Muscle of leg (tissue), 11 donors: ENCODE measurements around the gene ANKRD39. TPM values are rescaled to one million over a fixed set of nuclear protein-coding genes. Genes with fewer than 3 reads are reported as not detected.
A peak's percentile ranks its signal among the peaks of the same experiment; 100 is the strongest.
"Not testable (repeated sequence)": the region's sequence is repeated elsewhere in the genome, so short reads cannot be mapped to it uniquely, and the experiment has no call there.

Source experiments
- DNase-seq: peaks from one replicate; pipeline ENCODE4 v3.0.0; 2013
- H3K27ac ChIP-seq: one replicate; pipeline ENCODE4 v1.5.1; 2013; ENCODE audit warnings: mild to moderate bottlenecking, low read length, control low read depth
- H3K27me3 ChIP-seq: one replicate; pipeline ENCODE4 v1.6.1; 2013; ENCODE audit warnings: low read length; ENCODE audit not compliant: control insufficient read depth, insufficient read depth
- H3K36me3 ChIP-seq: one replicate; pipeline ENCODE4 v1.6.1; 2013; ENCODE audit warnings: low read length; ENCODE audit not compliant: control insufficient read depth, insufficient read depth
- H3K4me1 ChIP-seq: one replicate; pipeline ENCODE4 v1.6.1; 2013; ENCODE audit warnings: low read length; ENCODE audit not compliant: control insufficient read depth, insufficient read depth
- H3K4me3 ChIP-seq: one replicate; pipeline ENCODE4 v1.5.1; 2013; ENCODE audit warnings: low read length, control low read depth
- H3K9me3 ChIP-seq: replicated peaks from 2 replicates; pipeline ENCODE4 v1.6.1; 2013; ENCODE audit warnings: low read depth, low read length; ENCODE audit not compliant: control insufficient read depth
- WGBS: methylation state at CpG from one replicate; pipeline ENCODE4 v1.1.5; 2013; ENCODE audit warnings: missing lambda C conversion rate; ENCODE audit not compliant: insufficient coverage; 5-methylcytosine and 5-hydroxymethylcytosine counted together
- polyA plus RNA-seq, 8 donors: library from polyadenylated mRNA; unstranded; fragments of 120-200 nt; gene quantifications; one replicate each; pipeline versions ENCODE4 v1.2.1 to v1.2.3, GENCODE V29; 2013; ENCODE audit warnings: inconsistent platforms in 1 of 8, low replicate concordance in 1 of 8; ENCODE audit not compliant: insufficient read length in 8 of 8, insufficient read depth in 1 of 8
- total RNA-seq: library from RNA; stranded (reverse); fragments of 120-200 nt; gene quantifications from one replicate; pipeline ENCODE4 v1.2.4, GENCODE V29; 2013

ANKRD39 gene
- total and polyA plus RNA-seq, 9 donors = 5.9 to 7.7 (median 7.0) TPM

DNA sequence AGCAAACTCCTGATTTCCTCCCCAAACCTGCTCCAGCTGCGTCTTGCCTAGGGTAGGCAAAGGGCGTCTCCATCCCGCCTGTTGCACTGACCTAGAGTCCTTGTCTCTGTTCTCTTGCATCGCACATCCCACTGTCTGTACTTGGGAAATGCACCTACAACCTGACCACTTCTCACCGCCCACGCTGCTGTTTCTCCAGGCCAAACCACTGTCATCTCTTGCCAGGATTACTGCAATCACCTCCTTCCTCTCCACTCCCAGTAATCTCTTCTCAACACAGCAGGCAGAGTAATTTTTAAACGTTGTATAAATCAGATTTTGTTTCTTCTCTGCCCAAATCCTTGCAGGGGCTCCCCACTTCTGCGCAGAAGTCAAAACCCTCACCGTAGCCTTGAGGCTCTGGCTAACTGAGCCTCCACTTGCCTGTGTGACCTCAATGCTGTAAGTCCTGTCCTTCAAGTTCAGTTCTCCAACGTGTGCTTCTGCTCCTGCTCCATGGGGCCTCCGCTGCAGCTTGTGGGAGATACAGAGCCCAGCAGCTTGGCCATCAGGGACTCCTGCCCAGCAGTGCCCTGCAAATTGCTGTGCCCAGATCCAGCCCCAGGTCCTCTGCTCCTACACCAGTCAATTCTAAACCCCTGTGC lies 39.8 kb upstream of the ANKRD39 start:
- Histone ChIP-seq H3K4me3 (no peak overlapping the region), H3K27ac (no peak overlapping the region), H3K36me3 (no peaks in the 10 kb centered on the region), H3K9me3 (no peaks in the 10 kb centered on the region), H3K4me1 (peaks cover 58% of the 10 kb centered on the region), H3K27me3 (peaks cover 4% of the 10 kb centered on the region)
- DNase-seq = no peak
- 43% methylated on average over 11 of the region's 11 CpGs for WGBS

DNA sequence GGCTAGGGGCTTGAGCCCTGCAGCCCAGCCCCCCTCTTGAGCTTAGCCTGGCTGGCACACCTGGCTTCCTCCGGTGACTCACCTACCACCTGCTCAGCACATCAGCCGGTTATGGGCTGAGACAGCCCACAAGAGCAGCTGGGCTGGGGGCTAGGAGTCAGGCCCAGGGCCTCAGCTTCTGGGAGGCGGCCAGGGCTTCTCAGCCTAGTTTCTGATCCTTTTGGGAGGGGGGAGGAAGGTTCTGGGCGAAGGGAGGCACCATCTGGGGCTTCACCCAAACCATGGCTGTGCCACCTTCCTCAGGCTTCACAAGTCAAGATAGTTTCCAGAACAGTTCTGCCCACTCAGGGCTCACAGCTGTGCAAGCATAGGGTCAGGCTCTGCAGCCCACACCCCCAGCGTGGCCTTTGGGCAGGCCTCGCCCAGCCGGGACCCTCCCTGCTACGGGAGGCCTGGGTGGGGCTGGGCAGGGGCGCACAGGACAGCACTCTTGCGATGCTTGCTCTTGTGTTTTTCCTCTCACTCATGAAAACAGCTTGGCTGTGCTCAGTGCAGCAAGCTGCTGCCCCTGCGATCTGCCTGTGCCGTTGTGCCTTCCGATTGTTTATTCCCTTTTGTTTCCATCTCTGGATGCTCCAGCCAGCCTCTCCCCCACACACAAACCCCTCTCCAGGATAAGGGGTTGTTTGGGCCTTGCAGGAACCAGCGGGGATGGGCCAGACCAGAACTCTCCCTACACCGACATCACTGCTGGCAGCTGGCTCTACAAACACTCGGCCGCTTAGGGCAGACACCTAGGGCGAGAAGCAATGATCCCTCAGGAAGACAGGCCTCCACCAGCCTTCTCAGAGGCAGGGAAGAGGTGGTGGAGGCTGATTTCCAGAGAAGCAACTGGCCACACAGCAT lies 38.2 kb upstream of the ANKRD39 start:
- Histone ChIP-seq H3K27ac (peak overlapping the region; percentile 15), H3K36me3 (no peaks in the 10 kb centered on the region), H3K9me3 (no peaks in the 10 kb centered on the region), H3K4me1 (peaks cover 74% of the 10 kb centered on the region), H3K27me3 (peaks cover 4% of the 10 kb centered on the region), H3K4me3 (no peak overlapping the region)
- DNase-seq = no peak
- 50% methylated on average over 12 of the region's 18 CpGs for WGBS

- Histone ChIP-seq H3K9me3 (no peaks in the 10 kb centered on the region), H3K4me1 (peaks cover 80% of the 10 kb centered on the region), H3K4me3 (no peak overlapping the region), H3K36me3 (no peaks in the 10 kb centered on the region), H3K27me3 (peaks cover 4% of the 10 kb centered on the region), H3K27ac (peak overlapping the region; percentile 15)
- WGBS = 71% methylated on average over 9 of the region's 10 CpGs
- DNase-seq = no peak
These were observed 37.4 kb upstream of the ANKRD39 start for GRCh38 chr2:96895032-96895745.

DNA sequence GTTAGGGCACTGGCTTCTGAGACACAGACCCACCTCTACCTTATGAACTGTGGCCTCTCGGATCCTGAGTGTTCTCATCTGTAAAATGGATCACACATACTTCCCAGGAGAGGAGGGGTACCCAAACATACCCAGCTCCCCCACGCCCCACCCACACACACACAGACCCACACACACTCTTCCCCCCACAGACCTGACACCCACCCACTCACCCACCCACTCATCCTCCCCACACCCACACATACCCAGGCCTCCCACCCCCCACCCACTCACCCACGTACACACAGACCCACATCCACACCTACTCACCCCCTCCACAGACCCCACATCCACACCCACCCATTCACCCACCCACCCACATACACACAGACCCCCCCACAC lies 36.3 kb upstream of the ANKRD39 start:
- Histone ChIP-seq H3K27ac (no peak overlapping the region), H3K9me3 (no peaks in the 10 kb centered on the region), H3K36me3 (no peaks in the 10 kb centered on the region), H3K4me1 (peaks cover 73% of the 10 kb centered on the region), H3K4me3 (no peak overlapping the region), H3K27me3 (peaks cover 4% of the 10 kb centered on the region)
- WGBS = 75% methylated on average over 1 of the region's 3 CpGs
- DNase-seq = no peak

DNA sequence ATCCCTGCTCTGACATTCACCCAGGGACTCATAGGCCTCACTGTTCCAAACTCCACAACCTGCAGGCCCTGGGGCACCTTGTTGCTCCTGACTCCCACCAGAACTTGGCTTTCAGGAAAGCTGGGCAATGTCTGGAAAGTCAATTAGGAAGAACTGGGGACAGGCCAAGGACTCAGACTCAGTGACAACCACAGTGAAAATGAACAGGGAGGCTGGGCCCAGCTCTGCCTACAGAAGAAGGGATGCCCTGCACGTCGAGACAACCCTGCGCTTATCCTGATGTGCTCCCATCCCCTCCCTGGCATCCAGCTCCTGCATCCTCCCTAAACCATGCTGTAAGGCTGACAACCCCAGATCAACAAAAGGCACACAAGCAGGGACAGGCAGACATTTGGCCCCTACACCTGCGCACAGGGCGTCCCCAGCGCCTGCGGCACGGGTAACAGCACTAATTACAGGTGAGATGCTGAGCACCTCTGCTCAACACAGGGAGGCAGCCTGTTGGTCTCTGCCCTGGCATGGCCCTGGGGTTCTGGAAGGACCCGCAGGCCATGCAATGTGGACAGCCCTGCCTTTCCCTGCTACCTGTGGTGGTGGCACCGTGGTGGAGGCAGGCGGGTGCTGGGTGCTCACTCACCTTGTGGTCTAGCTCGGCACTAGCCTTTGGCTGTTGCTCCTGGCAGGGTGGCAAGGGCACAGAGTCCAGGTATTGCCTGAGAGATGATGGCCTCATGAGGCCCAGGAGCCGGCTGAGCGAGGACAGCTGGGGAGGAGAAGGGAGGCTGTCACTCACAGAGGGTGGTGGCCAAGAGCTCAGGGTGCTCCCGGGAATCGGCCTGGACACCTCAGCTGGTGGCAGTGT lies 35.7 kb upstream of the ANKRD39 start:
- H3K27me3 ChIP-seq = peaks cover 4% of the 10 kb centered on the region
- peaks cover 74% of the 10 kb centered on the region for H3K4me1 ChIP-seq
- DNase-seq = no peak
- H3K9me3 ChIP-seq = no peaks in the 10 kb centered on the region
- 90% methylated on average over 14 of the region's 16 CpGs for WGBS
- H3K36me3 ChIP-seq = no peaks in the 10 kb centered on the region
- H3K27ac ChIP-seq = no peak overlapping the region
- no peak overlapping the region for H3K4me3 ChIP-seq

DNA sequence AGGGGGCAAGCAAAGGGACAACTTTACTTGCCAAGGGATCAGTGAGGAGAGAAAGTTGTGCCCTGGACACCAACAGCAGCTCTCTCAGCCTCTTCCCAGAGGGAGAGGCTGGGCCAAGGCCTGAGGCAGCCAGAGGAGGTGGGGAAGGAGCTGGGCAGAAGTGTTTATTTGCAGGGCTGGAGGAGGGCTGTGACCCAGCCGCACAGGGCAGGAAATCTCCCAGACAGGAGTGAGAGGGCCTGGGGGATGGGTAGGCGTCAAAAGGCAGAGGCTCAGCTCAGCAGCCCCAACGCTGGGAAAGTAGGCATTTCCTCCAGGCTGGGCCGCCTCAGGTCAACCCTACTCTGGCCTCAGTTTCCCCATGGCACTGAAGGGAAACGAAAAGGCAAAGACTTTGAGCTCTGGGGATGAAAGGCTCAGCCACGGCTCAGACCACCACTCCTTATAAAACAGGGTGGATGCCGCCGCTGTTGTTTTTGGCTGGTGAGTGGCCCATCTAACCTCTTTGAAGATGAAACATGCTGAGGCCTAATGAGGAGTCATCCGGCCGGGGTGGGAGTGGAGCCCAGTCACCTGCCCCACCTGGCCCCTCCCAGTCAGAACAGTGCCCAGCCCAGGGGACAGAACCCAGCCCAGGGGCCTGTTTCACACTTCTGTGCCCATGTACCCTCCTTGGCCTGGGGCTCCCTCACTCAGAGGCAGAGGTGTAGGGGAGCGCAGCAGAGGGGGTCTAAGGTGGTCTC lies 33.9 kb upstream of the ANKRD39 start:
- Histone ChIP-seq H3K27me3 (peaks cover 4% of the 10 kb centered on the region), H3K4me3 (no peak overlapping the region), H3K9me3 (no peaks in the 10 kb centered on the region), H3K27ac (no peak overlapping the region), H3K36me3 (no peaks in the 10 kb centered on the region), H3K4me1 (peaks cover 80% of the 10 kb centered on the region)
- WGBS = 56% methylated on average over 8 of the region's 11 CpGs
- no peak for DNase-seq

- Histone ChIP-seq H3K36me3 (no peaks in the 10 kb centered on the region), H3K27me3 (peaks cover 4% of the 10 kb centered on the region), H3K4me3 (no peak overlapping the region), H3K4me1 (peaks cover 78% of the 10 kb centered on the region), H3K9me3 (no peaks in the 10 kb centered on the region), H3K27ac (no peak overlapping the region)
- 53% methylated on average over 6 of the region's 6 CpGs for WGBS
- no peak for DNase-seq
These were observed 33.0 kb upstream of the ANKRD39 start for GRCh38 chr2:96890726-96891385.

GRCh38 chr2:96890252-96890651 lies 32.4 kb upstream of the ANKRD39 start:
- Histone ChIP-seq H3K4me1 (peaks cover 75% of the 10 kb centered on the region), H3K4me3 (no peak overlapping the region), H3K9me3 (no peaks in the 10 kb centered on the region), H3K27ac (no peak overlapping the region), H3K36me3 (no peaks in the 10 kb centered on the region), H3K27me3 (peaks cover 4% of the 10 kb centered on the region)
- DNase-seq = no peak
- 68% methylated on average over 5 of the region's 7 CpGs for WGBS

GRCh38 chr2:96889502-96889901 lies 31.7 kb upstream of the ANKRD39 start:
- DNase-seq, H3K36me3 ChIP-seq, H3K4me3 ChIP-seq, H3K27me3 ChIP-seq, H3K9me3 ChIP-seq, H3K27ac ChIP-seq: not testable (repeated sequence)
- 92% methylated on average over 2 of the region's 5 CpGs for WGBS
- peaks cover 72% of the 10 kb centered on the region for H3K4me1 ChIP-seq
